HCT116 (cell line): ENCODE results near the gene MED31. TPM values are rescaled to one million over a fixed set of nuclear protein-coding genes. Genes with fewer than 3 reads are reported as not detected.

Experiments used
- ATAC-seq: fragments of 200-7000 bp; cut with Tn5 transposase; 2 replicates; pipeline ENCODE4 v1.9.1; 2020; ENCODE audit warnings: mild to moderate bottlenecking, moderate library complexity
- BruUV-seq: library from RNA; stranded (reverse); fragments of 400-500 nt; replicated peaks from 2 replicates; lab custom pipeline; 2021; lab: Mats Ljungman, UMichigan
- CTCF ChIA-PET: fragments of 300-600 bp; sonication (Branson Sonifier 250); formaldehyde crosslinking; loops from one replicate; lab custom pipeline; 2021; ENCODE audit warnings: antibody characterized with exemption; lab: Charles Lee
- POLR2A ChIA-PET: fragments of 300-600, 350-600 bp; sonication (Branson Sonifier 250); formaldehyde crosslinking; loops from one replicate; lab custom pipeline; 2021; ENCODE audit warnings: antibody characterized with exemption; lab: Charles Lee
- RAD21 ChIA-PET, 2 experiments: fragments of 300-600 bp; sonication (Branson Sonifier 250); formaldehyde crosslinking; loops; one replicate each; lab custom pipeline; 2023; ENCODE audit warnings: low total read pairs in 2 of 2; ENCODE audit not compliant: uncharacterized antibody in 2 of 2, unreplicated experiment in 2 of 2, low non-redundant PET in 1 of 2; lab: Charles Lee
- DNase-seq: peaks from one replicate; pipeline ENCODE4 v3.0.0-alpha.2; 2010; ENCODE audit warnings: low read depth, low spot score
- H2AFZ ChIP-seq: fragments of 200-600 bp; shearing (Covaris generic), sonication (generic); 2 replicates; pipeline ENCODE4 v1.6.1; 2017; ENCODE audit warnings: low read depth, mixed run types, mixed read lengths, antibody characterized with exemption, low read length; ENCODE audit not compliant: poor library complexity, severe bottlenecking
- H3K27ac ChIP-seq: 2 replicates; pipeline ENCODE4 v1.5.1; 2012; ENCODE audit warnings: low read depth, low read length
- H3K27me3 ChIP-seq: fragments of 200-600 bp; sonication (generic); 2 replicates; pipeline ENCODE4 v1.6.1; 2016; ENCODE audit warnings: mixed run types, low read length, mixed read lengths; ENCODE audit not compliant: insufficient read depth
- H3K36me3 ChIP-seq, 2 experiments: fragments of 200-500 bp in 1 of 2; fragments of 200-600 bp in 1 of 2; sonication (Bioruptor generic) in 1 of 2; sonication (generic) in 1 of 2; 2 replicates each; pipeline versions ENCODE4 v1.5.1 to v1.6.1; 2014 to 2016; ENCODE audit warnings: low read length in 2 of 2, inconsistent platforms in 1 of 2, mixed read lengths in 1 of 2, mixed run types in 1 of 2; ENCODE audit not compliant: insufficient read depth in 2 of 2, control insufficient read depth in 1 of 2
- H3K4me1 ChIP-seq, 2 experiments: fragments of 200-600 bp in 1 of 2; sonication (generic) in 1 of 2; 2 replicates each; pipeline versions ENCODE4 v1.5.1 to v1.6.1; 2012 to 2017; ENCODE audit warnings: low read length in 2 of 2, inconsistent platforms in 1 of 2, mild to moderate bottlenecking in 1 of 2, mixed read lengths in 1 of 2, mixed run types in 1 of 2, moderate library complexity in 1 of 2; ENCODE audit not compliant: insufficient read depth in 2 of 2, control insufficient read depth in 1 of 2
- H3K4me2 ChIP-seq: fragments of 200-600 bp; sonication (generic); 2 replicates; pipeline ENCODE4 v1.6.1; 2017; ENCODE audit warnings: mixed run types, low read length, mixed read lengths
- H3K4me3 ChIP-seq, 2 experiments: fragments of 200-600 bp in 1 of 2; sonication (generic) in 1 of 2; replicated peaks in 1 of 2; 2 replicates each; pipeline ENCODE4 v1.5.1; 2011 to 2016; ENCODE audit warnings: low read length in 2 of 2, control low read depth in 1 of 2, low read depth in 1 of 2, mild to moderate bottlenecking in 1 of 2, mixed read lengths in 1 of 2, mixed run types in 1 of 2
- H3K79me2 ChIP-seq: fragments of 200-600 bp; sonication (generic); 2 replicates; pipeline ENCODE4 v1.6.1; 2017; ENCODE audit warnings: mild to moderate bottlenecking, mixed run types, low read length, moderate library complexity, mixed read lengths; ENCODE audit not compliant: insufficient read depth
- H3K9ac ChIP-seq: fragments of 200-600 bp; sonication (generic); 2 replicates; pipeline ENCODE4 v1.6.1; 2016; ENCODE audit warnings: low read length, mixed read lengths
- H3K9me2 ChIP-seq: fragments of 200-600 bp; sonication (generic), shearing (Covaris generic); 2 replicates; pipeline ENCODE4 v1.6.1; 2017; ENCODE audit warnings: mixed run types, mild to moderate bottlenecking, moderate library complexity; ENCODE audit not compliant: insufficient read depth
- H3K9me3 ChIP-seq, 2 experiments: fragments of 200-500 bp in 1 of 2; fragments of 200-600 bp in 1 of 2; sonication (Bioruptor generic) in 1 of 2; sonication (generic) in 1 of 2; 2 replicates each; pipeline ENCODE4 v1.6.1; 2014 to 2017; ENCODE audit warnings: low read length in 2 of 2, mixed read lengths in 2 of 2, inconsistent platforms in 1 of 2, low read depth in 1 of 2, mild to moderate bottlenecking in 1 of 2, mixed run types in 1 of 2, moderate library complexity in 1 of 2; ENCODE audit not compliant: control insufficient read depth in 1 of 2, insufficient read depth in 1 of 2
- H4K20me1 ChIP-seq: fragments of 200-600 bp; sonication (generic), shearing (Covaris generic); 2 replicates; pipeline ENCODE4 v1.6.1; 2017; ENCODE audit warnings: mixed run types, mild to moderate bottlenecking, moderate library complexity; ENCODE audit not compliant: insufficient read depth
- CEBPB ChIP-seq: IDR thresholded peaks from 2 replicates; pipeline ENCODE4 v1.6.1; 2012; ENCODE audit warnings: low read depth
- EGR1 ChIP-seq: IDR thresholded peaks from 2 replicates; pipeline ENCODE4 v1.6.1; 2012; ENCODE audit warnings: low read depth
- ELF1 ChIP-seq: IDR thresholded peaks from 2 replicates; pipeline ENCODE4 v1.6.1; 2012; ENCODE audit warnings: low read depth, borderline replicate concordance
- EZH2phosphoT487 ChIP-seq: fragments of 200-600 bp; IDR thresholded peaks from 2 replicates; pipeline ENCODE4 v1.6.1; 2018; ENCODE audit warnings: antibody characterized with exemption, borderline replicate concordance
- JUND ChIP-seq: IDR thresholded peaks from 2 replicates; pipeline ENCODE4 v1.6.1; 2012
- MAX ChIP-seq: IDR thresholded peaks from 2 replicates; pipeline ENCODE4 v1.6.1; 2012
- POLR2A ChIP-seq: IDR thresholded peaks from 2 replicates; pipeline ENCODE4 v1.7.0; 2011; ENCODE audit warnings: borderline replicate concordance; ENCODE audit not compliant: insufficient read depth, insufficient read length; ENCODE audit errors: extremely low read depth
- REST ChIP-seq: IDR thresholded peaks from 2 replicates; pipeline ENCODE4 v1.6.1; 2012; ENCODE audit warnings: low read depth
- SP1 ChIP-seq: IDR thresholded peaks from 2 replicates; pipeline ENCODE4 v1.6.1; 2012; ENCODE audit warnings: low read depth
- SRF ChIP-seq: IDR thresholded peaks from 2 replicates; pipeline ENCODE4 v1.6.1; 2012; ENCODE audit warnings: low read depth
- TCF7L2 ChIP-seq: IDR thresholded peaks from 2 replicates; pipeline ENCODE4 v1.7.0; 2011; ENCODE audit warnings: borderline replicate concordance, inconsistent platforms; ENCODE audit not compliant: insufficient read depth, insufficient read length; ENCODE audit errors: extremely low read depth
- ZNF274 ChIP-seq: fragments of 200-500 bp; sonication (Bioruptor generic); IDR thresholded peaks from 2 replicates; pipeline ENCODE4 v1.6.1; 2014; ENCODE audit warnings: mild to moderate bottlenecking, low read depth, low read length, inconsistent platforms
- intact Hi-C: fragments of 100-400 bp; cut with micrococcal nuclease; formaldehyde crosslinking; loops from 2 replicates; pipeline ENCODE4 v1.10.0; 2022
- total RNA-seq: library from RNA; stranded (reverse); gene quantifications from one replicate; pipeline ENCODE4 v1.2.1, GENCODE V29; 2021; ENCODE audit not compliant: unreplicated experiment
- TF ChIP-seq, protein P1 (sequence below): IDR thresholded peaks from 2 replicates; pipeline ENCODE4 v1.6.1; 2011; ENCODE audit warnings: mild to moderate bottlenecking, low read length, moderate library complexity; ENCODE audit not compliant: insufficient replicate concordance; ENCODE audit errors: extremely low read depth

MED31 gene
- total RNA-seq, 1 experiment from 2014 or later = 20.3 TPM

DNA sequence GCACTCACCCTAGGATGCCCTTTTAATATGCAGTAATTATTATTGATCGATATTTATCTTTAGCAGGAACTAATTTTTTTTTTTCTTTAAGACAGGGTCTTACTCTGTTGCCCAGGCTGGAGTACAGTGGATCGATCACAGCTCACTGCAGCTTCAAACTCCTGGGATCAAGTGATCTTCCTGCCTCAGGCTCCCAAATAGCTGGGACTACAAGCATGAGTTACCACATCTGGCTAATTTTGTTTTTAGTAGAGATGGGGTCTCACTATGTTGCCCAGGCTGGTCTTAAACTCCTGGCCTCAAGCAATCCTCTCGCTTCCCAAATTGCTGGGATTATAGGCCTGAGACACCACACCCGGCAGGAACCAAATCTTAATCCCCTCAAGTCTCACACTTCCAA lies 40.2 kb downstream of the MED31 start:
- ChIA-PET CTCF (no interaction called here), POLR2A (no interaction called here)

More for the DNA sequence above, 40.2 kb downstream of the MED31 start:
- Histone ChIP-seq H3K9me2 (no peaks in the 10 kb centered on the region), H3K4me1 (peaks cover 11 to 23% of the 10 kb centered on the region in 2 experiments), H2AFZ (no peak overlapping the region), H3K27me3 (no peaks in the 10 kb centered on the region), H3K4me3 (no peak overlapping the region), H3K36me3 (peaks cover 15 to 40% of the 10 kb centered on the region in 2 experiments), H3K9me3 (no peaks in the 10 kb centered on the region), H3K79me2 (peaks cover 7% of the 10 kb centered on the region), H3K4me2 (no peak overlapping the region), H3K27ac (no peak overlapping the region), H3K9ac (no peak overlapping the region), H4K20me1 (no peaks in the 10 kb centered on the region)
- RAD21 ChIA-PET = interaction anchor here in 1 of 2 experiments (0.6 kb wide), 1 partner anchor 105 kb away, joined by 4 read pairs; no protein-coding TSS in a partner anchor
- intact Hi-C loops = no loop called here
- TF ChIP-seq CEBPB (no peak), JUND (no peak), ZNF274 (no peak), SP1 (no peak), TCF7L2 (no peak), SRF (no peak), EGR1 (no peak), ELF1 (no peak), POLR2A (no peak), REST (no peak), MAX (no peak), EZH2phosphoT487 (no peak)
- TF ChIP-seq, protein P1, sequence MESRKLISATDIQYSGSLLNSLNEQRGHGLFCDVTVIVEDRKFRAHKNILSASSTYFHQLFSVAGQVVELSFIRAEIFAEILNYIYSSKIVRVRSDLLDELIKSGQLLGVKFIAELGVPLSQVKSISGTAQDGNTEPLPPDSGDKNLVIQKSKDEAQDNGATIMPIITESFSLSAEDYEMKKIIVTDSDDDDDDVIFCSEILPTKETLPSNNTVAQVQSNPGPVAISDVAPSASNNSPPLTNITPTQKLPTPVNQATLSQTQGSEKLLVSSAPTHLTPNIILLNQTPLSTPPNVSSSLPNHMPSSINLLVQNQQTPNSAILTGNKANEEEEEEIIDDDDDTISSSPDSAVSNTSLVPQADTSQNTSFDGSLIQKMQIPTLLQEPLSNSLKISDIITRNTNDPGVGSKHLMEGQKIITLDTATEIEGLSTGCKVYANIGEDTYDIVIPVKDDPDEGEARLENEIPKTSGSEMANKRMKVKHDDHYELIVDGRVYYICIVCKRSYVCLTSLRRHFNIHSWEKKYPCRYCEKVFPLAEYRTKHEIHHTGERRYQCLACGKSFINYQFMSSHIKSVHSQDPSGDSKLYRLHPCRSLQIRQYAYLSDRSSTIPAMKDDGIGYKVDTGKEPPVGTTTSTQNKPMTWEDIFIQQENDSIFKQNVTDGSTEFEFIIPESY = no peak
- BruUV-seq = no TSS peak
- ATAC-seq (no peak), DNase-seq (no peak)
